ENCODE measurements around the gene DUSP12. TPM values are rescaled to one million over a fixed set of nuclear protein-coding genes. Genes with fewer than 3 reads are reported as not detected.
A peak's percentile ranks its signal among the peaks of the same experiment; 100 is the strongest.

Gene DUSP12
- 10 to 100 TPM; 25.9 to 28.5 TPM for total RNA-seq

- peak within 1 kb of the TSS; percentile 98 for H3K4me3 Mint-ChIP-seq
- POLR2A ChIA-PET: interaction anchor here (1.2 to 1.9 kb wide), 8 partner anchors 9 to 217 kb away, joined by 3 to 8 read pairs (median 5); partner anchors contain the start of gene ATF6
- peaks cover 25% of the 10 kb centered on the region for H3K36me3 Mint-ChIP-seq
- CTCF ChIA-PET: interaction anchor here (0.6 to 2.4 kb wide), 9 partner anchors 8 to 287 kb away, joined by 3 to 13 read pairs (median 5); no protein-coding TSS in a partner anchor
- DNase-seq: peak; percentile 94
- peak within 1 kb of the TSS; percentile 95 for H3K27ac Mint-ChIP-seq
- H3K9me3 Mint-ChIP-seq: peaks cover 4% of the 10 kb centered on the region
- intact Hi-C loops (cut with micrococcal nuclease): loop anchor here (1.0 to 10.0 kb wide), 3 partner anchors 17 to 355 kb away; partner anchors contain the start of gene ATF6
- H3K27me3 Mint-ChIP-seq: peaks cover 1% of the 10 kb centered on the region
- H3K4me1 Mint-ChIP-seq (ENCODE audit: low read depth): peaks cover 36% of the 10 kb centered on the region
Measured at GRCh38 chr1:161749509-161750407, at the start of gene DUSP12. Gene DUSP12 (plus strand): TSS chr1:161749786. CDS start chr1:161749802, 16 bp downstream.

GRCh38 chr1:161702250-161702649 is 47.3 kb upstream of the DUSP12 start:
- POLR2A ChIA-PET: no interaction called here
- intact Hi-C loops (cut with micrococcal nuclease): no loop called here
- Mint-ChIP-seq H3K4me1 (ENCODE audit: low read depth) (no peaks in the 10 kb centered on the region), H3K27ac (no peak overlapping the region), H3K9me3 (no peaks in the 10 kb centered on the region), H3K27me3 (peaks cover 7% of the 10 kb centered on the region), H3K36me3 (no peaks in the 10 kb centered on the region), H3K4me3 (no peak overlapping the region)
- no peak for DNase-seq
- CTCF ChIA-PET: no interaction called here

- Mint-ChIP-seq H3K36me3 (no peaks in the 10 kb centered on the region), H3K4me1 (ENCODE audit: low read depth) (no peaks in the 10 kb centered on the region), H3K9me3 (no peaks in the 10 kb centered on the region), H3K27me3 (peaks cover 5% of the 10 kb centered on the region), H3K27ac (no peak overlapping the region), H3K4me3 (no peak overlapping the region)
- DNase-seq: no peak
- intact Hi-C loops (cut with micrococcal nuclease): no loop called here
- CTCF ChIA-PET: no interaction called here
- POLR2A ChIA-PET: no interaction called here
Measured at GRCh38 chr1:161705537-161705936, 44.0 kb upstream of the DUSP12 start.

- no peaks in the 10 kb centered on the region for H3K9me3 Mint-ChIP-seq
- ChIA-PET POLR2A (no interaction called here), CTCF (interaction anchor here (0.6 kb wide), 1 partner anchor 9 kb away, joined by 3 read pairs; no protein-coding TSS in a partner anchor)
- no peak overlapping the region for H3K4me3 Mint-ChIP-seq
- peaks cover 5% of the 10 kb centered on the region for H3K27me3 Mint-ChIP-seq
- no peak for DNase-seq
- no peaks in the 10 kb centered on the region for H3K36me3 Mint-ChIP-seq
- H3K27ac Mint-ChIP-seq: no peak overlapping the region
- H3K4me1 Mint-ChIP-seq (ENCODE audit: low read depth): no peaks in the 10 kb centered on the region
- intact Hi-C loops (cut with micrococcal nuclease): loop anchor here (2.0 kb wide), 1 partner anchor 21 kb away; no protein-coding TSS in a partner anchor
Measured at GRCh38 chr1:161706113-161706481, 43.5 kb upstream of the DUSP12 start.

- H3K4me3 Mint-ChIP-seq: no peak within 1 kb of the TSS
- H3K9me3 Mint-ChIP-seq: no peaks in the 10 kb centered on the region
- no peak within 1 kb of the TSS for H3K27ac Mint-ChIP-seq
- intact Hi-C loops (cut with micrococcal nuclease): loop anchor here (2.0 kb wide), 1 partner anchor 20 kb away; no protein-coding TSS in a partner anchor
- DNase-seq: no peak
- CTCF ChIA-PET: interaction anchor here (0.6 to 1.1 kb wide), 2 partner anchors 8 to 27 kb away, joined by 3 read pairs; no protein-coding TSS in a partner anchor
- H3K36me3 Mint-ChIP-seq: no peaks in the 10 kb centered on the region
- peaks cover 5% of the 10 kb centered on the region for H3K27me3 Mint-ChIP-seq
- no peaks in the 10 kb centered on the region for H3K4me1 Mint-ChIP-seq (ENCODE audit: low read depth)
- POLR2A ChIA-PET: interaction anchor here (1.4 kb wide), 1 partner anchor 24 kb away, joined by 3 read pairs; no protein-coding TSS in a partner anchor
Measured at GRCh38 chr1:161706482-161707347, 42.9 kb upstream of the DUSP12 start, which contains the start of gene FCRLA. Gene FCRLA (plus strand): TSS chr1:161707229. CDS start chr1:161707265, 36 bp downstream.

- H3K4me3 Mint-ChIP-seq: no peak overlapping the region
- intact Hi-C loops (cut with micrococcal nuclease): loop anchor here (2.0 kb wide), 1 partner anchor 19 kb away; no protein-coding TSS in a partner anchor
- ChIA-PET CTCF (interaction anchor here (0.6 to 1.2 kb wide), 4 partner anchors 18 to 1164 kb away, joined by 3 to 4 read pairs (median 3); no protein-coding TSS in a partner anchor), POLR2A (interaction anchor here (1.4 kb wide), 1 partner anchor 23 kb away, joined by 3 read pairs; no protein-coding TSS in a partner anchor)
- H3K9me3 Mint-ChIP-seq: no peaks in the 10 kb centered on the region
- H3K27me3 Mint-ChIP-seq: peaks cover 5% of the 10 kb centered on the region
- no peak overlapping the region for H3K27ac Mint-ChIP-seq
- no peaks in the 10 kb centered on the region for H3K36me3 Mint-ChIP-seq
- DNase-seq: no peak
- H3K4me1 Mint-ChIP-seq (ENCODE audit: low read depth): no peaks in the 10 kb centered on the region
Measured at GRCh38 chr1:161707503-161707902, 42.1 kb upstream of the DUSP12 start.

GRCh38 chr1:161709373-161709772 is 40.2 kb upstream of the DUSP12 start:
- H3K4me3 Mint-ChIP-seq: no peak overlapping the region
- H3K27ac Mint-ChIP-seq: no peak overlapping the region
- H3K36me3 Mint-ChIP-seq: no peaks in the 10 kb centered on the region
- H3K9me3 Mint-ChIP-seq: no peaks in the 10 kb centered on the region
- POLR2A ChIA-PET: no interaction called here
- no peak for DNase-seq
- intact Hi-C loops (cut with micrococcal nuclease): no loop called here
- H3K27me3 Mint-ChIP-seq: peaks cover 5% of the 10 kb centered on the region
- CTCF ChIA-PET: no interaction called here
- no peaks in the 10 kb centered on the region for H3K4me1 Mint-ChIP-seq (ENCODE audit: low read depth)

- intact Hi-C loops (cut with micrococcal nuclease): no loop called here
- DNase-seq: no peak
- H3K27ac Mint-ChIP-seq: no peak overlapping the region
- CTCF ChIA-PET: interaction anchor here (0.9 kb wide), 1 partner anchor 31 kb away, joined by 3 read pairs; no protein-coding TSS in a partner anchor
- peaks cover 5% of the 10 kb centered on the region for H3K27me3 Mint-ChIP-seq
- no peak overlapping the region for H3K4me3 Mint-ChIP-seq
- H3K36me3 Mint-ChIP-seq: no peaks in the 10 kb centered on the region
- no peaks in the 10 kb centered on the region for H3K9me3 Mint-ChIP-seq
- H3K4me1 Mint-ChIP-seq (ENCODE audit: low read depth): no peaks in the 10 kb centered on the region
- POLR2A ChIA-PET: no interaction called here
Measured at GRCh38 chr1:161710560-161710959, 39.0 kb upstream of the DUSP12 start.

GRCh38 chr1:161718559-161719324 is 30.8 kb upstream of the DUSP12 start:
- Mint-ChIP-seq H3K36me3 (no peaks in the 10 kb centered on the region), H3K27me3 (peaks cover 8% of the 10 kb centered on the region), H3K4me1 (ENCODE audit: low read depth) (peaks cover 17% of the 10 kb centered on the region), H3K4me3 (no peak overlapping the region), H3K27ac (peak overlapping the region; percentile 59), H3K9me3 (no peaks in the 10 kb centered on the region)
- ChIA-PET CTCF (no interaction called here), POLR2A (no interaction called here)
- DNase-seq: no peak
- intact Hi-C loops (cut with micrococcal nuclease): no loop called here

- H3K9me3 Mint-ChIP-seq: no peaks in the 10 kb centered on the region
- peaks cover 17% of the 10 kb centered on the region for H3K4me1 Mint-ChIP-seq (ENCODE audit: low read depth)
- no peak overlapping the region for H3K4me3 Mint-ChIP-seq
- no peaks in the 10 kb centered on the region for H3K36me3 Mint-ChIP-seq
- peaks cover 9% of the 10 kb centered on the region for H3K27me3 Mint-ChIP-seq
- intact Hi-C loops (cut with micrococcal nuclease): no loop called here
- H3K27ac Mint-ChIP-seq: no peak overlapping the region
- ChIA-PET POLR2A (no interaction called here), CTCF (no interaction called here)
- no peak for DNase-seq
Measured at GRCh38 chr1:161719325-161719611, 30.3 kb upstream of the DUSP12 start.

GRCh38 chr1:161720422-161720821 is 29.2 kb upstream of the DUSP12 start:
- no peaks in the 10 kb centered on the region for H3K36me3 Mint-ChIP-seq
- H3K4me1 Mint-ChIP-seq (ENCODE audit: low read depth): peaks cover 18% of the 10 kb centered on the region
- H3K27me3 Mint-ChIP-seq: peaks cover 15% of the 10 kb centered on the region
- ChIA-PET POLR2A (no interaction called here), CTCF (no interaction called here)
- H3K9me3 Mint-ChIP-seq: no peaks in the 10 kb centered on the region
- DNase-seq: no peak
- no peak overlapping the region for H3K4me3 Mint-ChIP-seq
- no peak overlapping the region for H3K27ac Mint-ChIP-seq
- intact Hi-C loops (cut with micrococcal nuclease): no loop called here

All from activated CD4-positive, alpha-beta memory T cell treated with anti-CD3 and anti-CD28 coated beads for 36 hours (primary cell).